Adipocyte (in vitro differentiated cells): Measurements from ENCODE around the gene GPR39.

Source experiments
- DNase-seq: peaks from one replicate; pipeline ENCODE4 v3.0.0-alpha.2; 2015; ENCODE audit warnings: low read depth
- H3K27me3 ChIP-seq: replicated peaks from 2 replicates; pipeline ENCODE4 v1.7.0; 2013; ENCODE audit warnings: mild to moderate bottlenecking, low read length, moderate library complexity; ENCODE audit not compliant: control insufficient read depth, insufficient read depth
- H3K36me3 ChIP-seq: 2 replicates; pipeline ENCODE4 v1.7.0; 2013; ENCODE audit warnings: low read length, mild to moderate bottlenecking, moderate library complexity; ENCODE audit not compliant: control insufficient read depth, insufficient read depth, severe bottlenecking
- H3K4me1 ChIP-seq: 2 replicates; pipeline ENCODE4 v1.7.0; 2013; ENCODE audit warnings: mild to moderate bottlenecking, low read length, moderate library complexity; ENCODE audit not compliant: control insufficient read depth, insufficient read depth
- H3K4me3 ChIP-seq: 2 replicates; pipeline ENCODE4 v1.7.0; 2013; ENCODE audit warnings: mild to moderate bottlenecking, low read length, moderate library complexity
- H3K9ac ChIP-seq: 2 replicates; pipeline ENCODE4 v1.7.0; 2013; ENCODE audit warnings: mild to moderate bottlenecking, low read length, moderate library complexity
- H3K9me3 ChIP-seq: 2 replicates; pipeline ENCODE4 v1.7.0; 2013; ENCODE audit warnings: mild to moderate bottlenecking, low read length, moderate library complexity; ENCODE audit not compliant: control insufficient read depth

GPR39 gene

DNA sequence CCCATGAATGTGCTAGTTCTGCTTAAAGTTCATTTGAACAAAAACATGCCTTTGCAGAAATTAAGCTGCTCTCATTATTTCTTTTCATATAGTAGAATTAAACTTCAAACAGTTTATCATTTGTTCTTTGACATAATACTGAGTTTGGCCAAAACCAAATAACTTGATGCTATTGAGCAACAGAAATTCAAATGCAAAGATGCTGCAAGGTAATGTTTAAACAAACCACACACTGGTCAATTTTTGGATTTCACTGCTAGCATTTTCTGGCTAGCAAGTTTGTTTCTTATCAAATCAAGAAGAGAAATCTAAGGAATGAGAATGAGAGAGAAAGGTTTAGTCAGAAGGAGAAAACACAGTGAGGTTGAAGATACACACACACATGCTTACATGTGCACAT is 173.4 kb downstream of the GPR39 start:
- DNase-seq, result no peak
- Histone ChIP-seq H3K36me3 (no peaks in the 10 kb centered on the region), H3K9me3 (no peaks in the 10 kb centered on the region), H3K27me3 (no peaks in the 10 kb centered on the region), H3K4me3 (no peak overlapping the region), H3K9ac (no peak overlapping the region), H3K4me1 (no peaks in the 10 kb centered on the region)

DNA sequence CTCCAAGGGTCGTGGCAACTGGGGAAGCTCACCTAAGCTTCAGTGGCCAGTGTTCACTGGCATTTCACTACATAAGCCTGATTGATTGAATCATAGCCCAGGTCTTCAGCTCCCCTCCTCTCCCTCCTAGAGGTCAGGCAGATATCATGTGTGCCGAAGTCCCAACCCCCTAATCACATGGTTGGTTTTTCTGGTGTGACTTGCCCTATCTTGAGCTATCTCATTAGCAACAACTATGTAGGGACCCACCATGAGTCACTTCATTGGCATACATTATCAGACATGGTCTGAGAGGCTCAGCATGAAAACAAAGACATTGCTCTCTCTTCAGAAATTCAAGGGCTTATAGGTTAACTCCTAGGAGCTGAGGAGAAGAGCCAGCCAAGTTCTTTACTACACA is 176.6 kb downstream of the GPR39 start:
- Histone ChIP-seq H3K27me3 (no peaks in the 10 kb centered on the region), H3K9ac (no peak overlapping the region), H3K4me3 (no peak overlapping the region), H3K4me1 (no peaks in the 10 kb centered on the region), H3K36me3 (no peaks in the 10 kb centered on the region), H3K9me3 (peaks cover 7% of the 10 kb centered on the region)
- peak; percentile 1 for DNase-seq

- H3K4me1 ChIP-seq, result no peaks in the 10 kb centered on the region
- no peaks in the 10 kb centered on the region for H3K27me3 ChIP-seq
These were observed 178.6 kb downstream of the GPR39 start for GRCh38 chr2:132595186-132595585.

DNA sequence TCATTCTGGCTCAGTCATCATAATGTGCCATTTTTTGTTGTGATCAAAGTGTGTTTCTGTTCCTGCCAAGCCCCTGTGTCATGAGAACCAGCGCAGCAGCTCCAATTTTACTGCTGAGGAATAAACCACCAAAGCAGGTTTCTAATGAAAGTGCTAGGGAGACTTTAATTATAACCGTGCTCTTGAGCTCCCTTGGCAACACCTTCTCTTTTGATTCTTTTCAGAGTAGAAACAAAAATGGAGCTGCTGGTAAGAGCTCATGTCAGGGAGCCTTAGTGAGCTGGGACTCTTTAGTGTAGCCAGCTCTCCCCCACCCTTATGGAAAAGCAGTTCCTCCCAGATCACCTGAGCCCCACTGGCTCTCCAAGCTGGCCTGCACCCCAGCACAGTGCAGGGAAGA is 179.1 kb downstream of the GPR39 start:
- H3K9me3 ChIP-seq, result peaks cover 7% of the 10 kb centered on the region
- H3K36me3 ChIP-seq, result no peaks in the 10 kb centered on the region
- H3K9ac ChIP-seq, result no peak overlapping the region
- no peak overlapping the region for H3K4me3 ChIP-seq
- no peak for DNase-seq
- H3K4me1 ChIP-seq, result no peaks in the 10 kb centered on the region
- H3K27me3 ChIP-seq, result no peaks in the 10 kb centered on the region

More at GRCh38 chr2:132595186-132595585, 178.6 kb downstream of the GPR39 start:
- Histone ChIP-seq H3K9me3 (peaks cover 7% of the 10 kb centered on the region), H3K9ac (no peak overlapping the region), H3K4me3 (no peak overlapping the region), H3K36me3 (no peaks in the 10 kb centered on the region)
- DNase-seq, result no peak

- H3K4me3 ChIP-seq, result no peak overlapping the region
- no peaks in the 10 kb centered on the region for H3K27me3 ChIP-seq
- no peak overlapping the region for H3K9ac ChIP-seq
- no peaks in the 10 kb centered on the region for H3K36me3 ChIP-seq
- no peak for DNase-seq
- H3K4me1 ChIP-seq, result no peaks in the 10 kb centered on the region
- peaks cover 7% of the 10 kb centered on the region for H3K9me3 ChIP-seq
These were observed 180.6 kb downstream of the GPR39 start for GRCh38 chr2:132597166-132597565.

GRCh38 chr2:132597831-132598230 is 181.2 kb downstream of the GPR39 start:
- Histone ChIP-seq H3K36me3 (no peaks in the 10 kb centered on the region), H3K4me3 (no peak overlapping the region), H3K4me1 (no peaks in the 10 kb centered on the region), H3K9ac (no peak overlapping the region), H3K9me3 (peaks cover 7% of the 10 kb centered on the region), H3K27me3 (no peaks in the 10 kb centered on the region)
- DNase-seq, result no peak

- no peaks in the 10 kb centered on the region for H3K27me3 ChIP-seq
- no peak for DNase-seq
- no peaks in the 10 kb centered on the region for H3K4me1 ChIP-seq
- no peaks in the 10 kb centered on the region for H3K36me3 ChIP-seq
- no peak overlapping the region for H3K4me3 ChIP-seq
- no peak overlapping the region for H3K9ac ChIP-seq
- peaks cover 7% of the 10 kb centered on the region for H3K9me3 ChIP-seq
These were observed 181.9 kb downstream of the GPR39 start for GRCh38 chr2:132598536-132598935.

DNA sequence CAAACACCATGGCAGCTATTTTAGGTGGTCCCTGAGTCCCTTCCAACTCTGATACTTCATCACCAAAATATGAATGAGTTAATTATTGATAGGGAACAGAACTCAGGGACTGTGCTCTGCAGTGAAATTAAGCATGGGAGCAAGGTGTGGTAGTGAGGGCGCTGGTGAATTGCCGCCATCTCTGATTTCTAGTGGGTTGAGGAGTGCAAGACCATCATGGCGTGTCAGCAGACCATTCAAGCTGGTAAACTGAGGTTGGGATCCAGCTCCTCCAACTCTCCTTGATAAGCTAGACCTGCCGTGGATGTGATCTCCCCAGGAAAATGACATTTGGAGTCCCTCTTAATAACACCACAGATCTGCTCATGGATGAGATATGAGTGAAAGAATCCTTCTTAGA is 183.0 kb downstream of the GPR39 start:
- H3K4me1 ChIP-seq, result no peaks in the 10 kb centered on the region
- H3K9ac ChIP-seq, result no peak overlapping the region
- H3K9me3 ChIP-seq, result peaks cover 7% of the 10 kb centered on the region
- no peaks in the 10 kb centered on the region for H3K36me3 ChIP-seq
- H3K4me3 ChIP-seq, result no peak overlapping the region
- no peaks in the 10 kb centered on the region for H3K27me3 ChIP-seq
- no peak for DNase-seq

DNA sequence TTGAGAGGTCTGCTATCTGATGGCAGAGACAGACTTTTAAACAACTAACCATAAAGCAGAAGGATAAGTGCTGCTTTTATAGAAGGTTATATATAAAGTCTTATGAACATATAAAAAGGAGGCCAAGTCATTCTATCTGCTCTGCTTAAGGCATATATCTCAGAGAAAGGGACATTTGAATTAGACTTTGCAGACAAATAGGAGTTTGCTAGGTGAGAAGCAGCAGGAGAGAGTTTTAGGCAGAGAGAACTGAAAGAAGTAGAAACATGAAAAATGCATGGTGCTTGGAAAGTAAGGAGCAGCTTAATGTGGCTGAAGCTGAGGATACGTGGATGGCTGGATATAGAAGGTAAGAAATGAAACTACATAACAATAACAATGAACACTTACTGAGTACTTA is 188.0 kb downstream of the GPR39 start:
- H3K4me1 ChIP-seq, result no peaks in the 10 kb centered on the region
- no peak for DNase-seq
- H3K9ac ChIP-seq, result no peak overlapping the region
- H3K9me3 ChIP-seq, result no peaks in the 10 kb centered on the region
- no peak overlapping the region for H3K4me3 ChIP-seq
- H3K27me3 ChIP-seq, result no peaks in the 10 kb centered on the region
- no peaks in the 10 kb centered on the region for H3K36me3 ChIP-seq

GRCh38 chr2:132605236-132606180 is 188.9 kb downstream of the GPR39 start:
- Histone ChIP-seq H3K9me3 (no peaks in the 10 kb centered on the region), H3K9ac (no peak overlapping the region), H3K4me3 (no peak overlapping the region), H3K36me3 (no peaks in the 10 kb centered on the region), H3K27me3 (no peaks in the 10 kb centered on the region), H3K4me1 (no peaks in the 10 kb centered on the region)
- no peak for DNase-seq

GRCh38 chr2:132606649-132607048 is 190.0 kb downstream of the GPR39 start:
- H3K36me3 ChIP-seq, result no peaks in the 10 kb centered on the region

More at GRCh38 chr2:132606649-132607048, 190.0 kb downstream of the GPR39 start:
- Histone ChIP-seq H3K27me3 (no peaks in the 10 kb centered on the region), H3K9ac (no peak overlapping the region), H3K9me3 (no peaks in the 10 kb centered on the region), H3K4me1 (no peaks in the 10 kb centered on the region), H3K4me3 (no peak overlapping the region)
- no peak for DNase-seq
